Activated CD4-positive, CD25-positive, alpha-beta regulatory T cell treated with anti-CD3 and anti-CD28 coated beads, Interleukin-2, amount 50 U/mL, for 16 hours (primary cell): ENCODE measurements around the gene PPARA.

ENCODE experiments used
- DNase-seq: peaks from one replicate; pipeline ENCODE4 v3.0.0-alpha.2; 2020; ENCODE audit warnings: low read depth, low spot score

The PPARA gene

GRCh38 chr22:46203601-46203980, 53.3 kb downstream of the PPARA start:
- DNase-seq: no peak

GRCh38 chr22:46209262-46209661, 58.9 kb downstream of the PPARA start:
- DNase-seq: no peak

- no peak for DNase-seq
Measured at GRCh38 chr22:46212195-46212594, 61.9 kb downstream of the PPARA start.

GRCh38 chr22:46213052-46213451, 62.7 kb downstream of the PPARA start:
- no peak for DNase-seq

- no peak for DNase-seq
Measured at GRCh38 chr22:46214149-46214548, 63.8 kb downstream of the PPARA start.

- no peak for DNase-seq
Measured at GRCh38 chr22:46214616-46215015, 64.3 kb downstream of the PPARA start.

- DNase-seq: no peak
Measured at GRCh38 chr22:46219636-46220035, 69.3 kb downstream of the PPARA start.

- DNase-seq: no peak
Measured at GRCh38 chr22:46220921-46221320, 70.6 kb downstream of the PPARA start.

GRCh38 chr22:46224044-46224897, 73.9 kb downstream of the PPARA start:
- no peak for DNase-seq

GRCh38 chr22:46224898-46225290, 74.6 kb downstream of the PPARA start:
- no peak for DNase-seq

- no peak for DNase-seq
Measured at GRCh38 chr22:46225631-46226030, 75.3 kb downstream of the PPARA start.

GRCh38 chr22:46226577-46226976, 76.3 kb downstream of the PPARA start:
- no peak for DNase-seq

GRCh38 chr22:46229701-46230100, 79.4 kb downstream of the PPARA start:
- no peak for DNase-seq

GRCh38 chr22:46230262-46230901, 80.1 kb downstream of the PPARA start:
- DNase-seq: no peak

- DNase-seq: no peak
Measured at GRCh38 chr22:46233231-46233630, 82.9 kb downstream of the PPARA start.

GRCh38 chr22:46234969-46235368, 84.6 kb downstream of the PPARA start:
- no peak for DNase-seq

- DNase-seq: no peak
Measured at GRCh38 chr22:46237453-46238124, 87.3 kb downstream of the PPARA start.

- no peak for DNase-seq
Measured at GRCh38 chr22:46238541-46238940, 88.2 kb downstream of the PPARA start.

GRCh38 chr22:46239261-46240048, 89.1 kb downstream of the PPARA start:
- no peak for DNase-seq

- no peak for DNase-seq
Measured at GRCh38 chr22:46240073-46240472, 89.7 kb downstream of the PPARA start.

- DNase-seq: no peak
Measured at GRCh38 chr22:46240506-46240905, 90.2 kb downstream of the PPARA start.

GRCh38 chr22:46240907-46241306, 90.6 kb downstream of the PPARA start:
- DNase-seq: no peak
